BLaER1 treated with 17β-estradiol and CSF1 and Interleukin-3, amounts not matched to agents 10 nM and 100 nM (cell line): ENCODE results near the gene SCUBE2.

Experiments
- H3K27ac ChIP-seq, 11 experiments: shearing (Covaris generic); formaldehyde crosslinking; 2 replicates each; pipeline ENCODE4 v1.8.1; 2022
- H3K27me3 ChIP-seq, 11 experiments: shearing (Covaris generic); formaldehyde crosslinking; 2 replicates each; pipeline ENCODE4 v1.8.1; 2022
- H3K36me3 ChIP-seq, 11 experiments: shearing (Covaris generic); formaldehyde crosslinking; 2 replicates each; pipeline ENCODE4 v1.8.1; 2022
- H3K4me1 ChIP-seq, 10 experiments: shearing (Covaris generic); formaldehyde crosslinking; 2 replicates each; pipeline ENCODE4 v1.8.1; 2022
- H3K4me2 ChIP-seq, 11 experiments: shearing (Covaris generic); formaldehyde crosslinking; 2 replicates each; pipeline ENCODE4 v1.8.1; 2022
- H3K4me3 ChIP-seq, 10 experiments: shearing (Covaris generic); formaldehyde crosslinking; 2 replicates each; pipeline ENCODE4 v1.8.1; 2022
- H3K9ac ChIP-seq, 11 experiments: shearing (Covaris generic); formaldehyde crosslinking; 2 replicates each; pipeline ENCODE4 v1.8.1; 2022
- H3K9me3 ChIP-seq, 11 experiments: shearing (Covaris generic); formaldehyde crosslinking; replicated peaks in 1 of 11; 2 replicates each; pipeline ENCODE4 v1.8.1; 2022
- H4K20me1 ChIP-seq, 11 experiments: shearing (Covaris generic); formaldehyde crosslinking; 2 replicates each; pipeline ENCODE4 v1.8.1; 2022
- Cebpa-rat ChIP-seq, 11 experiments: shearing (Covaris generic); IDR thresholded peaks; 2 replicates each; pipeline ENCODE4 v1.8.1; 2022

SCUBE2 gene

GRCh38 chr11:9078113-9079086, 13.0 kb downstream of the SCUBE2 start:
- Histone ChIP-seq H3K36me3 (no peaks in the 10 kb centered on the region), H3K4me3 (no peak overlapping the region), H3K9ac (no peak overlapping the region), H4K20me1 (no peaks in the 10 kb centered on the region), H3K27me3 (no peaks in the 10 kb centered on the region), H3K9me3 (no peaks in the 10 kb centered on the region), H3K27ac (no peak overlapping the region), H3K4me2 (no peak overlapping the region), H3K4me1 (peaks cover 0 to 6% (median 0%) of the 10 kb centered on the region in 10 experiments; a peak in 1 of 20 replicates)
- no peak for TF ChIP-seq Cebpa-rat (IDR thresholded peaks at IDR 0.05)

DNA sequence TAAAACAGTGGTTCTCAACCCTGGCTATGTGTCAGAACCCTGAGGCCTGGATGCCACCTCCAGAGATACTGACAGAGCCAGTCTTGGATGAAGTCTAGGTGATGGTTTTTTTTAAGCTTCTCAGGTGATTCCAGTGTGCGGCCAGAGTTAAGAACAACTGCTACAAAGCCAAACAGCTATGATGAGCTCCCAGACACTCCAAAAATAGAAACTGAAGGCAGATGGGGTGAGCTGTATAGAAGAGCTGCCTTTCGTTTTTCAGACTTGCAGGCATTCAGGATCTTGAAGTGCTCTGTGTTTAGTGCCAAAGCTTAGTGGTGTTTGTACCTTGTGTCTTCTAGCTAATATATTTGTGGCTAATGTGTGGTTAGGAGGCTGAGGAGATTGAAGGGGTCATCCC, 14.2 kb downstream of the SCUBE2 start:
- no peaks in the 10 kb centered on the region for H3K9me3 ChIP-seq
- H3K36me3 ChIP-seq, result no peaks in the 10 kb centered on the region
- no peak overlapping the region for H3K9ac ChIP-seq
- H3K27ac ChIP-seq, result no peak overlapping the region
- H4K20me1 ChIP-seq, result no peaks in the 10 kb centered on the region
- H3K4me1 ChIP-seq, result peaks cover 0 to 6% (median 0%) of the 10 kb centered on the region in 10 experiments; a peak in 1 of 20 replicates
- no peak overlapping the region for H3K4me3 ChIP-seq
- H3K27me3 ChIP-seq, result no peaks in the 10 kb centered on the region
- H3K4me2 ChIP-seq, result no peak overlapping the region
- TF ChIP-seq Cebpa-rat (IDR thresholded peaks at IDR 0.05), result no peak

GRCh38 chr11:9076661-9077060, 14.7 kb downstream of the SCUBE2 start:
- H3K9ac ChIP-seq, result no peak overlapping the region
- no peak overlapping the region for H3K4me3 ChIP-seq
- H4K20me1 ChIP-seq, result no peaks in the 10 kb centered on the region
- H3K27ac ChIP-seq, result no peak overlapping the region
- TF ChIP-seq Cebpa-rat (IDR thresholded peaks at IDR 0.05), result no peak
- H3K9me3 ChIP-seq, result no peaks in the 10 kb centered on the region
- peaks cover 0 to 6% (median 0%) of the 10 kb centered on the region in 10 experiments; a peak in 1 of 20 replicates for H3K4me1 ChIP-seq
- no peaks in the 10 kb centered on the region for H3K27me3 ChIP-seq
- no peak overlapping the region for H3K4me2 ChIP-seq
- H3K36me3 ChIP-seq, result no peaks in the 10 kb centered on the region

DNA sequence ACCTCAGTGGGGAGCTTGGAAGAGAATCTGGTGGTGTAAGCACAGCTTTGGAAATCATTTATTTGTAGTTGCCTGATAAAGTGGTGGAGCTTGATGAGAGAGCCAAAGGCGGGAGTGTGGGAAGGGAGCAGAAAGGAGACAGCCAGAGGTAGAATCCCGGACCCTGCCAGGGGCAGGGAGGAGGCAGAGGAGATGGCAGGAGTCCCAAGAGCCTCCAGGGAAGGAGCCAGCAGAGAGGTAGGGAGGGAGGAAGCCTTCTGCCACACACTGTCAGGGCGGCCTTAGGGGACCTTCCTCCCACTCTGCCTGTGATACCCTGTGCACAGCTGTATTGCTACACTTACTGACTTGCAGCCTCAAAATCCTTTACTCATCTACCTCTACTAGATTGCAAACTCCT, 15.4 kb downstream of the SCUBE2 start:
- no peak overlapping the region for H3K9ac ChIP-seq
- no peak overlapping the region for H3K4me3 ChIP-seq
- H3K4me1 ChIP-seq, result peaks cover 0 to 3% (median 0%) of the 10 kb centered on the region in 10 experiments; a peak in 1 of 20 replicates
- H3K27ac ChIP-seq, result no peak overlapping the region
- TF ChIP-seq Cebpa-rat (IDR thresholded peaks at IDR 0.05), result no peak
- no peaks in the 10 kb centered on the region for H4K20me1 ChIP-seq
- no peaks in the 10 kb centered on the region for H3K9me3 ChIP-seq
- no peak overlapping the region for H3K4me2 ChIP-seq
- H3K27me3 ChIP-seq, result no peaks in the 10 kb centered on the region
- H3K36me3 ChIP-seq, result no peaks in the 10 kb centered on the region

GRCh38 chr11:9075556-9075955, 15.8 kb downstream of the SCUBE2 start:
- H3K4me3 ChIP-seq, result no peak overlapping the region
- no peak overlapping the region for H3K4me2 ChIP-seq
- no peaks in the 10 kb centered on the region for H3K36me3 ChIP-seq
- H3K4me1 ChIP-seq, result no peaks in the 10 kb centered on the region
- H4K20me1 ChIP-seq, result no peaks in the 10 kb centered on the region
- H3K9ac ChIP-seq, result no peak overlapping the region
- no peak for TF ChIP-seq Cebpa-rat (IDR thresholded peaks at IDR 0.05)
- no peaks in the 10 kb centered on the region for H3K27me3 ChIP-seq
- no peak overlapping the region for H3K27ac ChIP-seq
- H3K9me3 ChIP-seq, result no peaks in the 10 kb centered on the region

- no peaks in the 10 kb centered on the region for H3K4me1 ChIP-seq
- H4K20me1 ChIP-seq, result no peaks in the 10 kb centered on the region
- TF ChIP-seq Cebpa-rat (IDR thresholded peaks at IDR 0.05), result no peak
- H3K36me3 ChIP-seq, result no peaks in the 10 kb centered on the region
- no peaks in the 10 kb centered on the region for H3K27me3 ChIP-seq
- H3K4me2 ChIP-seq, result no peak overlapping the region
- no peak overlapping the region for H3K4me3 ChIP-seq
- H3K9ac ChIP-seq, result no peak overlapping the region
- H3K9me3 ChIP-seq, result no peaks in the 10 kb centered on the region
- no peak overlapping the region for H3K27ac ChIP-seq
Observed at GRCh38 chr11:9074338-9075029, 16.9 kb downstream of the SCUBE2 start.

DNA sequence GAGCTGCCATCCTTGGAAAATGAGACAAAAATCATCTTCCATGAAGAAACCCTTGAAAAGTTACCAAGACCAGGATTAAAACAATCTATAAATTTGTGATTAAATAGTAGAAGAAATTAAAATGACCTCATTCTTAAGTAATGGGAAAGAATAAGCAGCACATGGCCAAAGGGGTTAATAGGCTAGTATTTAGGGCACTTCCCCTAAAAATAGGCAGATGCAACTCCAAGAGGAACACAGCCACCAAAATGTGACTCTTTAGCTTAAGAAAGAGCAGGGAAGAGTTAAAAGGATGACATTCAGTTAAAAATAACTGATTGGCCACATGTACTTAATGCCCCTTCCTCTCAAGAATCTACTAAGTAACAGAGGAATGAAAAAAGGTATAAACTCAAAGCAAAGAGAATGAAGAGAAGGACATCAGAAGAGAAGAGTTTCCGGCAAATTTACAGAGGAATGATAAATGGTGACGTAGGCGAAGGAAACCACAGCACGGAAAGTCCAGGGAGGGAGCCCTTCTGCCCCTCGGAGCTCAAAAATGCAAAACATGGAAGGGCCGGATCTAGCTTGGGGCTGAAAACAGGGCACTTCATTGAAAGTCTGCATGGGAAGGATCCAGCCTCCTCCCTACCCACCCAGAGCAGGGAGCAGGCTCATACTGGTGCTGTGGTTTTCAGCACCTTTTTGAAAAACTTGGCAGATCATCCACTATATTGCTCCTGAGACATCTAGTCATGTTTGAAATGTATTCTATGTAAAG, 17.8 kb downstream of the SCUBE2 start:
- H3K4me1 ChIP-seq, result no peaks in the 10 kb centered on the region
- H3K27me3 ChIP-seq, result no peaks in the 10 kb centered on the region
- H4K20me1 ChIP-seq, result no peaks in the 10 kb centered on the region
- H3K36me3 ChIP-seq, result no peaks in the 10 kb centered on the region
- no peak overlapping the region for H3K4me2 ChIP-seq
- H3K27ac ChIP-seq, result no peak overlapping the region
- no peaks in the 10 kb centered on the region for H3K9me3 ChIP-seq
- no peak overlapping the region for H3K4me3 ChIP-seq
- no peak overlapping the region for H3K9ac ChIP-seq
- no peak for TF ChIP-seq Cebpa-rat (IDR thresholded peaks at IDR 0.05)

GRCh38 chr11:9072626-9073176, 18.7 kb downstream of the SCUBE2 start:
- TF ChIP-seq Cebpa-rat (IDR thresholded peaks at IDR 0.05), result no peak
- no peak overlapping the region for H3K27ac ChIP-seq
- no peaks in the 10 kb centered on the region for H3K9me3 ChIP-seq
- no peaks in the 10 kb centered on the region for H4K20me1 ChIP-seq
- no peaks in the 10 kb centered on the region for H3K27me3 ChIP-seq
- H3K9ac ChIP-seq, result no peak overlapping the region
- no peak overlapping the region for H3K4me2 ChIP-seq
- H3K4me1 ChIP-seq, result no peaks in the 10 kb centered on the region
- H3K36me3 ChIP-seq, result no peaks in the 10 kb centered on the region
- no peak overlapping the region for H3K4me3 ChIP-seq

- TF ChIP-seq Cebpa-rat (IDR thresholded peaks at IDR 0.05), result no peak
- no peaks in the 10 kb centered on the region for H3K36me3 ChIP-seq
- no peak overlapping the region for H3K27ac ChIP-seq
- no peaks in the 10 kb centered on the region for H3K4me1 ChIP-seq
- no peak overlapping the region for H3K4me2 ChIP-seq
- no peaks in the 10 kb centered on the region for H3K27me3 ChIP-seq
- H3K9ac ChIP-seq, result no peak overlapping the region
- no peaks in the 10 kb centered on the region for H4K20me1 ChIP-seq
- no peak overlapping the region for H3K4me3 ChIP-seq
- H3K9me3 ChIP-seq, result no peaks in the 10 kb centered on the region
Observed at GRCh38 chr11:9071692-9072091, 19.7 kb downstream of the SCUBE2 start.
